Progenitor cell of endocrine pancreas (in vitro differentiated cells): Measurements from ENCODE around the gene GRAMD1B. TPM values are rescaled to one million over a fixed set of nuclear protein-coding genes. Genes with fewer than 3 reads are reported as not detected.

ENCODE experiments used
- DNase-seq: peaks from one replicate; pipeline ENCODE4 v3.0.0; 2021; ENCODE audit warnings: low spot score; ENCODE audit not compliant: unreplicated experiment
- H3K27ac Mint-ChIP-seq: 2 replicates; pipeline ENCODE4 v1.8.0; 2021; ENCODE audit warnings: mild to moderate bottlenecking, moderate library complexity, mixed read lengths
- H3K27me3 Mint-ChIP-seq: 2 replicates; pipeline ENCODE4 v1.8.0; 2021; ENCODE audit warnings: mixed read lengths
- H3K36me3 Mint-ChIP-seq: 2 replicates; pipeline ENCODE4 v1.8.0; 2022; ENCODE audit warnings: mixed read lengths; ENCODE audit not compliant: insufficient read depth
- H3K4me1 Mint-ChIP-seq: 2 replicates; pipeline ENCODE4 v1.8.0; 2021; ENCODE audit warnings: low read depth, mixed read lengths
- H3K4me3 Mint-ChIP-seq: 2 replicates; pipeline ENCODE4 v1.8.0; 2021; ENCODE audit warnings: low read depth, mild to moderate bottlenecking, moderate library complexity, mixed read lengths
- H3K9me3 Mint-ChIP-seq: 2 replicates; pipeline ENCODE4 v1.8.0; 2021; ENCODE audit warnings: low read depth, mixed read lengths
- total RNA-seq: library from RNA; stranded (reverse); gene quantifications from 2 replicates; pipeline ENCODE4 v1.2.1, GENCODE V29; 2021
- TF ChIP-seq, protein P1 (sequence below): fragments of 200-600 bp; sonication (generic); IDR thresholded peaks from one replicate; pipeline ENCODE4 v1.5.0; 2021; ENCODE audit warnings: antibody characterized with exemption, mild to moderate bottlenecking; ENCODE audit not compliant: unreplicated experiment

Gene GRAMD1B
- total RNA-seq, 1 donor from 2014 or later: 4.5 TPM

DNA sequence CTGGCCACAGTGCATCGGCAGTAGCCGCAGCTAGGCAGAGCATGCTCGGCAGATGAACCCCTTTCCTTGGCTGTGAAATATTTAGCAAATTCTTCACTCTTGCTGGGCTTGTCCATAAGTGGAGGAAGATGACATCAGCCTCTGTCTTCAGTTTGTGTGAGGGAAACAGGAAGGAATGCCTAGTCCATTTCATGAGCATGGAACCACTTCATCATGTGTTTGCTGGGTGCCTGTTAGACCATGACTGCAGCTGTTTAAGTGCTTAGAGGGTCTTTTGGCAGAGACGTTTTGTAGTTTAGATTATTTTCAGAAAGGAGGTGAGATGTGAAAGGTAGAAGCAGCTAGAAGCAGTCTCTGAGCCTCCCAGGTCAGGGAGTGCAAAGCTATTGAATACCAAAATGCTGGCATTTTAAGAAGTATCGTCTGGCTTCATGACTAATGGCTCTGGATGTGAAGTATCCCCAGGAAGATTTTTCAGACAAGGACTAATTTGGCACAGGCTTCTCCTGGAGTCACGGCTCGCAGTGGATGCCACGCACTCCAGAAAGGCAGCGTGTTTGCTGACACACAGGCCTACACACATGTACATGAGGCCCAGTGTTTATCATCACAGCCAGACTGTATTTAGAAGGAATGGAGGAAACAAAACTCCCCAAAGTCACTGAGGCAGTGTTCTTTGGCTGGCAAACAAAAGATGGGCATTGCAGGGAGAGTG is 43.1 kb upstream of the GRAMD1B start:
- no peaks in the 10 kb centered on the region for H3K9me3 Mint-ChIP-seq
- H3K27ac Mint-ChIP-seq: no peak overlapping the region
- no peaks in the 10 kb centered on the region for H3K36me3 Mint-ChIP-seq
- no peak overlapping the region for H3K4me3 Mint-ChIP-seq
- peaks cover 10% of the 10 kb centered on the region for H3K27me3 Mint-ChIP-seq
- no peak for DNase-seq
- peaks cover 3% of the 10 kb centered on the region for H3K4me1 Mint-ChIP-seq
- TF ChIP-seq, protein P1, sequence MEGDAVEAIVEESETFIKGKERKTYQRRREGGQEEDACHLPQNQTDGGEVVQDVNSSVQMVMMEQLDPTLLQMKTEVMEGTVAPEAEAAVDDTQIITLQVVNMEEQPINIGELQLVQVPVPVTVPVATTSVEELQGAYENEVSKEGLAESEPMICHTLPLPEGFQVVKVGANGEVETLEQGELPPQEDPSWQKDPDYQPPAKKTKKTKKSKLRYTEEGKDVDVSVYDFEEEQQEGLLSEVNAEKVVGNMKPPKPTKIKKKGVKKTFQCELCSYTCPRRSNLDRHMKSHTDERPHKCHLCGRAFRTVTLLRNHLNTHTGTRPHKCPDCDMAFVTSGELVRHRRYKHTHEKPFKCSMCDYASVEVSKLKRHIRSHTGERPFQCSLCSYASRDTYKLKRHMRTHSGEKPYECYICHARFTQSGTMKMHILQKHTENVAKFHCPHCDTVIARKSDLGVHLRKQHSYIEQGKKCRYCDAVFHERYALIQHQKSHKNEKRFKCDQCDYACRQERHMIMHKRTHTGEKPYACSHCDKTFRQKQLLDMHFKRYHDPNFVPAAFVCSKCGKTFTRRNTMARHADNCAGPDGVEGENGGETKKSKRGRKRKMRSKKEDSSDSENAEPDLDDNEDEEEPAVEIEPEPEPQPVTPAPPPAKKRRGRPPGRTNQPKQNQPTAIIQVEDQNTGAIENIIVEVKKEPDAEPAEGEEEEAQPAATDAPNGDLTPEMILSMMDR: no peak

DNA sequence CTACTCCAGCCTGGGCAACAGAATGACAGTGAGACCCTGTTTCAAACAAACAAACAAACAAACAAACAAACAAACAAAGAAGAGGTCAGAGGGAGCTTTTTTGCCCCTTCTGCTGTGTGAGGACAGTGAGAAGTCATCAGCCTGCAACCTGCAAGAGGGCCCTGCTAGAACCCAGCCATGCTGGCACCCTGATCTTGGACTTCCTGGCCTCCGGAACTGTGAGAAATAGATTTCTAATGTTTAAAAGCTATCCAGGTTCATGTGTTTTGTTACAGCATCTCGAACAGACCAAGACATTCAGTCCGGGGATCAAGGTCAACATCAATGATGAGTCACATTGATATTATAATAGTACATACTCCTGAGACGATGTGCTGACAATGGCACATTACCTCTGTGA is 41.4 kb upstream of the GRAMD1B start:
- Mint-ChIP-seq H3K27me3 (peaks cover 7% of the 10 kb centered on the region), H3K9me3 (no peaks in the 10 kb centered on the region), H3K27ac (no peak overlapping the region), H3K4me1 (peaks cover 3% of the 10 kb centered on the region), H3K36me3 (no peaks in the 10 kb centered on the region), H3K4me3 (no peak overlapping the region)
- TF ChIP-seq, protein P1: no peak
- no peak for DNase-seq

DNA sequence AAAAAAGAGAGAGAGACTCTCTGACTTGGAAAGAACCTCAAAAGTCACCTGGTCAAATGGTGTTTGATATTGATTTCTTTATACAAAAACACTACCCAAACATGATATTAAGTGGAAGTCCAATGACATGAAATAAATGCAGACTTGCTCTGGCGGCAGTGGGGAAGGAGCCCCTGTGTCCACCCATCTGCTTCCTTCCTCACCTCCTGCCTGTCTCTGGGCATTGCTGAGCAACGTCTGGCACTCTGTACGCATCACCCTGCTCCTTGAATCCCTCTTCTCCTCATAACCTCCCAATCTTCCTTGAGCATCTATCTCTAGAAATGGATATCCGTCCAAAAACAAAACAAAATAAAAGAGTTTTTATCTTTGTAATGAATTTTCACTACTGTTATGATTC is 39.9 kb upstream of the GRAMD1B start:
- Mint-ChIP-seq H3K36me3 (no peaks in the 10 kb centered on the region), H3K4me3 (no peak overlapping the region), H3K27me3 (peaks cover 15% of the 10 kb centered on the region), H3K27ac (peak overlapping the region; percentile 12), H3K9me3 (no peaks in the 10 kb centered on the region), H3K4me1 (peaks cover 3% of the 10 kb centered on the region)
- no peak for DNase-seq
- TF ChIP-seq, protein P1: no peak

DNA sequence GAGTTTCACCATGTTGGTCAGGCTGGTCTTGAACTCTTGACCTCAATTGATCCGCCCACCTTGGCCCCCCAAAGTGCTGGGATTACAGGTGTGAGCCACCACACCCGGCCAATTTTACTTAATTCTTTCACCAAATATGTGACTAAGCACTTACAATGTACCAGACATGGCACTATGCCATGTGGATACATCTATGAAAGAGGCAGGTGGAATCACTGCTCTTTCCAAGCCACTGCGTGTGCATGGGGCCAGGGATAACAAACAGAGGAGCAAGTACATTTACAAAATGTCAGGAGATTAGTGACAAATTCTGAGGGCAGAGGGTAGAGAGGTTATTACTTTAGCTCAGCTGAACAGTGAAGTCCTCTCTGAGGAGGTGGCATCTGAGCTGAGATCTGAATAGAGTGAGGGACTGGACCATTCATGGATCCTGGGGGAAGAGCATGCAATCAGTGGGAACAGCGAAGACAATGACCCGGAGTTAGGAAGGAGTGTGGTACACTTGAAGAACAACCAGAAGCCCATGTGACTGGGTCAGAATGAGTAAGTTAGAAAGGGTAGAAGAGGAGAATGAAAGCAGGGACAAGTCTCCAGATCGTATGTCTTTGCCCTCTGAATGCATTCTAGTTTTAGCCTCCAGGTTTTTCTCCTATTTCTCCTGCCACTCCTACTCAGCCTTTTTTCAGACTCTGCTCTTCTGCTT is 38.3 kb upstream of the GRAMD1B start:
- TF ChIP-seq, protein P1: no peak
- no peak overlapping the region for H3K27ac Mint-ChIP-seq
- H3K27me3 Mint-ChIP-seq: peaks cover 15% of the 10 kb centered on the region
- no peaks in the 10 kb centered on the region for H3K9me3 Mint-ChIP-seq
- no peak overlapping the region for H3K4me3 Mint-ChIP-seq
- peaks cover 3% of the 10 kb centered on the region for H3K4me1 Mint-ChIP-seq
- no peaks in the 10 kb centered on the region for H3K36me3 Mint-ChIP-seq
- no peak for DNase-seq

DNA sequence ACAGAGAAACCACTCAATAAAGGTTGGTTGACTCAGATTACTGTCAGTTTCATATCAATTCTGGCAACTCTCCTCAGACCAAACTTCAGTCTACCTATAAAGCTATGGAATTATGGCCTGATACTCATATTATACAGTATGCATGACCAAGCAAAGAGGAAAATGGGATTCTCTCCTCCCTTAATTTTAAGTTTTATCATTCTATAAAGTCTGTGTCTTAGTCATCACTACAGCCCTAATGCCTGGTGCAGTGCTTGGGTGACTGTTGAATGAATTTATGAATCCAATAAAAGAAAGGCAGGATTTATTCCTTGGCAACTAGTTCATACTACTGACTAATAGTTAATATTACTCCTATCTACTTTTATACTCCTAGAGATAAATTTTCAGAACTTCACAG is 37.6 kb upstream of the GRAMD1B start:
- no peak for DNase-seq
- Mint-ChIP-seq H3K27me3 (peaks cover 15% of the 10 kb centered on the region), H3K36me3 (no peaks in the 10 kb centered on the region), H3K27ac (no peak overlapping the region), H3K9me3 (no peaks in the 10 kb centered on the region), H3K4me1 (peaks cover 3% of the 10 kb centered on the region), H3K4me3 (no peak overlapping the region)
- TF ChIP-seq, protein P1: no peak
